Activated CD8-positive, alpha-beta memory T cell treated with anti-CD3 and anti-CD28 coated beads for 1 hour (primary cell): ENCODE measurements around the gene CD81.
A peak's percentile ranks its signal among the peaks of the same experiment; 100 is the strongest.

ENCODE experiments used
- DNase-seq, 2 donors: peaks; one replicate each; pipeline ENCODE4 v3.0.0-alpha.2; 2020; ENCODE audit warnings: low read depth in 1 of 2; ENCODE audit errors: extremely low read depth in 1 of 2

The CD81 gene

DNA sequence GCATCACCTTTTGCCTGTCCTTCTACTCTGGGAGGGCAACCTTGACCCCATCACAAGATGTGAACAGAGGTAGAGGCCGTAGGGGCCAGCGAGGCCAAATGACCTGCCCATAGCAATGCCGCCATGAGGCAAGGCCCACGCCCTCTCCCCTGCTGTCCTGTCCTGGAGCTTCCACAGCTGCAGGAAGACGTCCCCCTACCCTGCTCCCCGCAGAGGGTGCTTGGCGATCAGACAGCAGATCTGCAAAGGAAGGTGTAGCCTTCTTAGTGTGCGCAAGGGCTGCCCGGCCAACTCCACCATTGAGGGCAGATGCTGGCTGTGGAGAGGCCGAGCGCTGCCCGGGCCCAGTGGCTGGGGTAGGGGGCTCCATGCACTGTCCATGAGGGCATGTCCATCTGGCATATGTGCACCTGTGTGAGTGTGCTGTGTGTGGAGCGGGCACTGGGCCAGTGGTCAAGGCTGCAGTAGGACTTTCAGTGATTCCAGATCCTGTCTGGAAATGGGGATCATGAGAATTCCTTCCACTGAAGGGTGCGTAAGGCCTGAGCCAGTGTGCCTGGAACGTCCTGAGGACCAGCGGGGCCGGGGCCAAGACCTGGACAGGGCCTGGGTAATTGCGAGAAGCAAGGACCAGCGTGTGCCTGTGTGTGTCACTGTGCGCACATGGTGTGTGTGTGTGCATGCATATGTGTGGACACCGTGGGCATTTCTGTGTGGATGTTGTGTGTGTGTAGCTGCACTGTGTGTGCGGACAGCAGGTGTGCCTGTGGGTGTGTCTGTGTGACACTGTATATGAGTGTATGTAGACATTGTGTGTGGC, 56.2 kb downstream of the CD81 start:
- no peak for DNase-seq

- DNase-seq, result no peak
Measured at GRCh38 chr11:2434008-2434407, 56.9 kb downstream of the CD81 start.

- no peak for DNase-seq
Measured at GRCh38 chr11:2434506-2435255, 57.6 kb downstream of the CD81 start.

- no peak for DNase-seq
Measured at GRCh38 chr11:2435288-2436012, 58.3 kb downstream of the CD81 start.

- DNase-seq, result no peak
Measured at GRCh38 chr11:2436013-2436520, 59.0 kb downstream of the CD81 start.

DNA sequence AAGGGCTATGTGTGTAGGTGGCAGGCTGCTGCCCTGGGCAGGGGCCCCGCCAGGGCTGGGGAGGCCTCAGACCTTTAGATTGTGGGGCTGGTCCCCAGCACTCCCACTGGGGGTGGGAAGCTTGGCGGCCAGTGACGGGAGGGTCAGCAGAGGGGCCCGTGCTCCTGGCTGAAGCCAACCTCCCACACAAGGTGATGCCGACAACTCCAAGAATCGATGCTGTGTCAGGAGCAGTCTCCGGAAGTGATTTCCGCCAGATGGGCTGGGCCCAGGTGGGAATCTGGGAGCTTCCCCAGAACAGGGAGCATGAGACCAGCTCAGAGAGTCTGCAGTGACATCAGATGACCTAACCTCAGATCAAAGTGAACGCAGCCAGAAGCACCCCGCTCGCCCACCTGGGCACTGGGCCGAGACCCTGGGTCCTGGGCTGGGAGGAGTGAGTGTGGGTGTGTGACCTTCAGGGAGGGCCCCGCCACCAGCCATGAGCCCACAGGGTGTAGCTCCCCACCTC, 59.5 kb downstream of the CD81 start:
- no peak for DNase-seq

DNA sequence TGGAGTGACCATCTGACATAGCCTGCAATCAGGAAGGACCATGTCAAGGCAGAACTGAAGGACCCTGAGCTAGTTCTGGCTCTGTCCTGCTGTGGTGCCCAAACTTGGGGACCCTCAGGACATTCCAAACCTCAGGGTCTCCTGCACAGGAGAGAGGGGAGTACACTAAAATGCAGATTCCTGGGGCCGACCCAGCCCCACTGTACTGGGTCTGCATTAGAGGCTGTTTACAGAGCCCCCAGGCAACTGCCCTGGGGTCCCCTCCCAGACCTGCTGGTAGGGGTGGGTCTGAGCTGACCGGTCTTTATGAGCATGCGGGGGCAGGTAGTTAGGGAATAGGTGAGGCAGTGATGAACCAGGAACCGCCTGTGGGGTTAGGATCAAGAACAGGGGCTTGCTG, 60.4 kb downstream of the CD81 start:
- no peak for DNase-seq

DNA sequence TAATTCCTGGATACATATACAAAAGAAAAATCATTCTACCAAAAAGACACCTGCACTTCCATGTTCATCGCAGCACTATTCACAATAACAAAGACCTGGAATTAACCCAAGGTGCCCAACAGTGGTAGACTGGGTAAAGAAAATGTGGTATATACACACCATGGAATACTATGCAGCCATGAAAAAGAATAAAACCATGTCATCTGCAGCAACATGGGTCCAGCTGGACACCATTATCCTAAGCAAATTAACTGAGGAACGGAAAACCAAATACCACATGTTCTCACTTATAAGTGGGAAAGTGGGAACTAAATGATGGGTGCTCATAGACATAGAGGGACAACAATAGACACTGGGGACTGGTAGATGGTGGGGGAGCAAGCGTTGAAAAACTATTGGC, 62.7 kb downstream of the CD81 start:
- DNase-seq, result no peak

GRCh38 chr11:2440646-2441045, 63.5 kb downstream of the CD81 start:
- DNase-seq, result no peak

DNA sequence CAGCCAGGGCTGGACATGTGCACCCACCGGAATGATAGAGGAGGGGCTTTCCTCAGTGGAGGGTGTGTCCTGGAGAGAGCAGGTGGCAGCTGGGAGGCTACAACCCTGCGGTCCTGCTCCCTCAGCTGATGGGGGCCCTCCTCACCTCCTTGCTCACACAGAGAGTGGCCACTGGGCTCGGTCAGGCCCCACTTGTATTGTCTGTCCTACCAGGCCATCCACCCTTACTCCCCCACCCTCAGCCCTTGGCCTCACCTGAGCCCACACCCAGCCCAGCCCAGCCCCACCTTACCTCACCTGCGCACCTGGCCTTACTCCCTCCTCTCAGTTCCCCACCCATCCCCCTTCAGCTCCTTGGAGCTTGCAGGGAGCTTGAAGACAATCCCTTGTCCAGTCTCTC, 64.1 kb downstream of the CD81 start:
- DNase-seq, result no peak

- DNase-seq, result no peak
Measured at GRCh38 chr11:2442589-2442988, 65.5 kb downstream of the CD81 start.

GRCh38 chr11:2443406-2443805, 66.3 kb downstream of the CD81 start:
- DNase-seq, result no peak

DNA sequence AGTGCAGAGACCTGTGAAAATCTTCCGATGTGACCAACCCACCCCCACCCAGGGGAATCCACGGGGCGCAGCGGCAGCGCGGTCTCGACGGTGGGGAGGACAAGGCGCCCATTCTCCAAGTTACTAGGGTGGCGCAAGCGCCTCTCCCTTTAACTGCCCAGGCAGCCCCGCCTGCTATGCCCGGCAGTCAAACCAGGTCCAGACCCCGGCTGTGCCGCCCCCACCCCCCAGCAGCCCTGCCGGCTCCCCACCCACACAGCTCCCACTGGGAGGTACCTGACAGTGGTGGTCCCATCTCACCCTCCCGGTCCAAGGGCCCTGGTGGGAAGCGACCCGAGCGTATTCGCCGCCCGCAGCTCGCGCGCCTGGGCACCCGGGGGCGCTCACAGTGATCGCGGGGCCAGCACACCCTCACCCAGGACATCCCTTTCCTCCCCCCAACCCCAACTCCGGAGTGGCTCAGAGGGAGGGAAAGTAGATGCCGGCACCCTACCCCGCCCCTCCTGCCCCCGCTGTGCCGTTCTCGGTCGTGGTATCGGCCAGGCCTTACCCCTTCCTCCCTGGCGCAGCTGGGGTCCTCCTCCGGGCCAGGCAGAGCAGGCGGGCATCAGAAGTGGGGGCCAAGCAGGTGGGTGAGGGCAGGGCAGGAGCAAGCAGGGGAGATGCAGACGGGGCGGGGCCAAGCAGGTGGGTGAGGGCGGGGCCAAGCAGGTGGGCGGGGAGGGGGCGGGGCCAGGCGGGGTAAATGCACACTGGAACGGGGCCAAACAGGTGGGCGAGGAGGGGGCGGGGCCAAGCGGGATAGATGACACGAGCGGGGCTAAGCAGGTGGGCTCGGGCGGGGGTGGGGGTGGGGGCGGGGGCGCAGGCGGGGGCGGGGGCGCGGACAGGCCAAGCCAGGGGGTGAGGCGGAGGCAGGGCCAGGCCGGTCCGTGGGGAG, 67.0 kb downstream of the CD81 start, which contains the start of gene TRPM5:
TRPM5 (minus strand) TSS at position 634 of the 940 bp plus-strand sequence. CDS start 21,478 bp downstream, outside the sequence.
- peak; percentile 39 to 65 for DNase-seq

DNA sequence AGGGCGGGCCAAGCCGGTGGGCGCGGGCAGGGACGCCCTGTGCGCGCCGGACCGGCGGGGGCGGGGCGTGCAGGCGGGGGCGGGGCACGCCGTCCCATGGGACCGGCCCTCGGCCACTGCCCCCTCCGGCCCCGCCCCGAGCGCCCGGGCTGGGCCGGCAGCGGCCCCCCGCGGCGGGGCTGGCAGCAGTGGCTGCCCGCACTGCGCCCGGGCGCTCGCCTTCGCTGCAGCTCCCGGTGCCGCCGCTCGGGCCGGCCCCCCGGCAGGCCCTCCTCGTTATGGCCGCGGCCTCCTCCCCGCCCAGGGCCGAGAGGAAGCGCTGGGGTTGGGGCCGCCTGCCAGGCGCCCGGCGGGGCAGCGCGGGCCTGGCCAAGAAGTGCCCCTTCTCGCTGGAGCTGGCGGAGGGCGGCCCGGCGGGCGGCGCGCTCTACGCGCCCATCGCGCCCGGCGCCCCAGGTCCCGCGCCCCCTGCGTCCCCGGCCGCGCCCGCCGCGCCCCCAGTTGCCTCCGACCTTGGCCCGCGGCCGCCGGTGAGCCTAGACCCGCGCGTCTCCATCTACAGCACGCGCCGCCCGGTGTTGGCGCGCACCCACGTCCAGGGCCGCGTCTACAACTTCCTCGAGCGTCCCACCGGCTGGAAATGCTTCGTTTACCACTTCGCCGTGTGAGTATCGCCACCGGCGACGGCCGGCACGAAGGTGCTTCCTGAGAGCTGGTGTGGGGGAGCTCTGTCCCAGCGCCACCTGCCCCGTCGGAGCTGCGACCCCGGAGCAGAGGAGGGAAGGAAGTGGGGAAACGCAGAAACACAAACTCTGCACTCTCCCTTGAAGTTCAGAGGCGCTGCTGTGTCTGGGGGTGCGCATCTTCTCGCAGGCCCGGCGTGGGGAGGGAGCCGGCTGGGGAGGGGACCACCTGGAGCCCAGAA, 68.0 kb downstream of the CD81 start, which contains the start of gene KCNQ1:
KCNQ1 (plus strand) TSS at position 188 of the 925 bp plus-strand sequence; CDS start at position 279, 91 bp downstream.
- DNase-seq, result no peak

- DNase-seq, result no peak
Measured at GRCh38 chr11:2445746-2446551, 68.8 kb downstream of the CD81 start.

- no peak for DNase-seq
Measured at GRCh38 chr11:2446590-2447252, 69.6 kb downstream of the CD81 start.
